Measurements from ENCODE around the gene GNA14.

GRCh38 chr9:77604316-77604715 is 43.8 kb downstream of the GNA14 start:
- TF ChIP-seq CTCF (conservative IDR thresholded peaks at IDR 0.05), result no peak
- TF ChIP-seq ZFX (IDR thresholded peaks at IDR 0.05), result no peak
